Activated CD8-positive, alpha-beta memory T cell treated with anti-CD3 and anti-CD28 coated beads, Interleukin-2, amount 10 ng/mL, durations not matched to agents 7 days and 5 days (primary cell): Measurements from ENCODE around the gene P3H3. TPM values are rescaled to one million over a fixed set of nuclear protein-coding genes. Genes with fewer than 3 reads are reported as not detected.
"Not testable (repeated sequence)": the region's sequence is repeated elsewhere in the genome, so short reads cannot be mapped to it uniquely, and the experiment has no call there.

Experiments used
- ATAC-seq: fragments of 150-1000 bp; cut with Tn5 transposase; one replicate; pipeline ENCODE4 v1.10.0; 2021; ENCODE audit warnings: moderate library complexity
- CTCF ChIA-PET: fragments of 350-600 bp; sonication (Branson Sonifier 250); formaldehyde crosslinking; loops from one replicate; lab custom pipeline; 2021; ENCODE audit warnings: antibody characterized with exemption; lab: Charles Lee
- DNase-seq: peaks from one replicate; pipeline ENCODE4 v3.0.0-alpha.2; 2020
- H3K27ac Mint-ChIP-seq: one replicate; pipeline ENCODE4 v1.8.0; 2021; ENCODE audit warnings: mild to moderate bottlenecking, mixed read lengths
- H3K27me3 Mint-ChIP-seq: one replicate; pipeline ENCODE4 v1.8.0; 2021; ENCODE audit warnings: mixed read lengths
- H3K36me3 Mint-ChIP-seq: one replicate; pipeline ENCODE4 v1.8.0; 2021; ENCODE audit warnings: mild to moderate bottlenecking, mixed read lengths
- H3K4me1 Mint-ChIP-seq: one replicate; pipeline ENCODE4 v1.8.0; 2021; ENCODE audit warnings: mixed read lengths
- H3K4me3 Mint-ChIP-seq: one replicate; pipeline ENCODE4 v1.8.0; 2021; ENCODE audit warnings: mild to moderate bottlenecking, moderate library complexity, mixed read lengths
- H3K9me3 Mint-ChIP-seq: one replicate; pipeline ENCODE4 v1.8.0; 2022; ENCODE audit warnings: low read depth, mixed read lengths
- total RNA-seq, 2 experiments: library from RNA; stranded (reverse); gene quantifications; one replicate each; pipeline ENCODE4 v1.2.3, GENCODE V29; 2021

P3H3 gene
- total RNA-seq, 2 experiments from 2014 or later: 0.23 to 0.99 TPM

- CTCF ChIA-PET: interaction anchor here (0.8 to 4.9 kb wide), 31 partner anchors 8 to 263 kb away, joined by 3 to 55 read pairs (median 5); partner anchors contain the start of genes C12orf57, C1RL, CDCA3 and COPS7A
- peak overlapping the region; percentile 98 for H3K4me3 Mint-ChIP-seq
- H3K36me3 Mint-ChIP-seq: peaks cover 57% of the 10 kb centered on the region
- peak overlapping the region; percentile 88 for H3K27ac Mint-ChIP-seq
- no peaks in the 10 kb centered on the region for H3K9me3 Mint-ChIP-seq
- DNase-seq (no peak), ATAC-seq (no peak)
- H3K4me1 Mint-ChIP-seq: peaks cover 47% of the 10 kb centered on the region
- no peaks in the 10 kb centered on the region for H3K27me3 Mint-ChIP-seq
Observed at GRCh38 chr12:6868211-6869048, 40.2 kb downstream of the P3H3 start.

- H3K9me3 Mint-ChIP-seq: no peaks in the 10 kb centered on the region
- peak overlapping the region; percentile 98 for H3K4me3 Mint-ChIP-seq
- ATAC-seq: no peak
- CTCF ChIA-PET: interaction anchor here (0.6 to 4.9 kb wide), 35 partner anchors 9 to 264 kb away, joined by 3 to 55 read pairs (median 5); partner anchors contain the start of genes C12orf57, C1RL, CDCA3 and COPS7A
- H3K36me3 Mint-ChIP-seq: peaks cover 54% of the 10 kb centered on the region
- H3K4me1 Mint-ChIP-seq: peaks cover 51% of the 10 kb centered on the region
- peak; percentile 91 for DNase-seq
- no peaks in the 10 kb centered on the region for H3K27me3 Mint-ChIP-seq
- H3K27ac Mint-ChIP-seq: peak overlapping the region; percentile 88
Observed at GRCh38 chr12:6869049-6870021, 41.1 kb downstream of the P3H3 start.

- CTCF ChIA-PET: interaction anchor here (0.9 to 7.3 kb wide), 14 partner anchors 10 to 239 kb away, joined by 3 to 90 read pairs (median 8); partner anchors contain the start of genes C12orf57, C1RL, CDCA3 and RNU7-1
- Mint-ChIP-seq H3K4me1 (peaks cover 57% of the 10 kb centered on the region), H3K36me3 (peaks cover 50% of the 10 kb centered on the region), H3K27ac (peak overlapping the region; percentile 41), H3K4me3 (peak overlapping the region; percentile 98)
- not testable (repeated sequence) for H3K27me3 Mint-ChIP-seq, H3K9me3 Mint-ChIP-seq, ATAC-seq, DNase-seq
Observed at GRCh38 chr12:6870304-6870703, 42.1 kb downstream of the P3H3 start.

GRCh38 chr12:6871052-6871957 is 43.1 kb downstream of the P3H3 start:
- H3K27ac Mint-ChIP-seq: peak overlapping the region; percentile 91
- peaks cover 50% of the 10 kb centered on the region for H3K36me3 Mint-ChIP-seq
- H3K9me3 Mint-ChIP-seq: no peaks in the 10 kb centered on the region
- CTCF ChIA-PET: interaction anchor here (1.1 to 7.3 kb wide), 30 partner anchors 9 to 318 kb away, joined by 3 to 90 read pairs (median 10); partner anchors contain the start of genes C12orf57, CDCA3, COPS7A and LAG3
- DNase-seq (peak; percentile 71), ATAC-seq (peak; percentile 6)
- no peaks in the 10 kb centered on the region for H3K27me3 Mint-ChIP-seq
- H3K4me3 Mint-ChIP-seq: peak overlapping the region; percentile 77
- peaks cover 60% of the 10 kb centered on the region for H3K4me1 Mint-ChIP-seq

- DNase-seq: peak; percentile 91
- CTCF ChIA-PET: interaction anchor here (0.5 to 7.3 kb wide), 63 partner anchors 8 to 337 kb away, joined by 3 to 90 read pairs (median 5); partner anchors contain the start of genes C12orf57, C1RL, CDCA3 and COPS7A
- Mint-ChIP-seq H3K36me3 (peaks cover 55% of the 10 kb centered on the region), H3K9me3 (no peaks in the 10 kb centered on the region), H3K4me3 (peak overlapping the region; percentile 77), H3K27ac (peak overlapping the region; percentile 91), H3K4me1 (peaks cover 57% of the 10 kb centered on the region), H3K27me3 (no peaks in the 10 kb centered on the region)
- ATAC-seq: peak; percentile 32
Observed at GRCh38 chr12:6872073-6873048, 44.2 kb downstream of the P3H3 start.

- Mint-ChIP-seq H3K4me1 (peaks cover 58% of the 10 kb centered on the region), H3K4me3 (peak within 1 kb of the TSS; percentile 77), H3K36me3 (peaks cover 51% of the 10 kb centered on the region), H3K27ac (peak within 1 kb of the TSS; percentile 91), H3K9me3 (no peaks in the 10 kb centered on the region), H3K27me3 (no peaks in the 10 kb centered on the region)
- ATAC-seq: peak; percentile 79
- CTCF ChIA-PET: interaction anchor here (0.5 to 7.3 kb wide), 54 partner anchors 8 to 336 kb away, joined by 3 to 90 read pairs (median 6); partner anchors contain the start of genes C12orf57, C1RL, CDCA3 and COPS7A
- peak; percentile 99 for DNase-seq
Observed at GRCh38 chr12:6873094-6874014, 45.1 kb downstream of the P3H3 start, which contains the start of gene SPSB2. Gene SPSB2 (minus strand): TSS chr12:6873303. CDS start chr12:6872901, 402 bp downstream.

- Mint-ChIP-seq H3K4me3 (peak overlapping the region; percentile 77), H3K27ac (peak overlapping the region; percentile 77), H3K36me3 (peaks cover 47% of the 10 kb centered on the region), H3K4me1 (peaks cover 52% of the 10 kb centered on the region)
- not testable (repeated sequence) for H3K27me3 Mint-ChIP-seq, ATAC-seq, DNase-seq, H3K9me3 Mint-ChIP-seq
- CTCF ChIA-PET: interaction anchor here (1.3 to 7.3 kb wide), 12 partner anchors 8 to 316 kb away, joined by 3 to 90 read pairs (median 10); partner anchors contain the start of genes C12orf57, CDCA3, RNU7-1 and USP5
Observed at GRCh38 chr12:6874015-6874368, 45.8 kb downstream of the P3H3 start.

- not testable (repeated sequence) for H3K27ac Mint-ChIP-seq, DNase-seq, H3K9me3 Mint-ChIP-seq, H3K4me3 Mint-ChIP-seq, H3K4me1 Mint-ChIP-seq, H3K27me3 Mint-ChIP-seq, ATAC-seq
- CTCF ChIA-PET: interaction anchor here (0.6 to 5.2 kb wide), 4 partner anchors 9 to 229 kb away, joined by 3 to 31 read pairs (median 4); no protein-coding TSS in a partner anchor
- H3K36me3 Mint-ChIP-seq: peaks cover 20% of the 10 kb centered on the region
Observed at GRCh38 chr12:6879824-6880223, 51.6 kb downstream of the P3H3 start.

- CTCF ChIA-PET: interaction anchor here (0.5 to 5.2 kb wide), 4 partner anchors 8 to 37 kb away, joined by 3 to 31 read pairs (median 10); partner anchors contain the start of genes SPSB2 and TPI1
- ATAC-seq (no peak), DNase-seq (no peak)
- Mint-ChIP-seq H3K9me3 (no peaks in the 10 kb centered on the region), H3K27me3 (no peaks in the 10 kb centered on the region), H3K4me1 (peaks cover 1% of the 10 kb centered on the region), H3K27ac (no peak overlapping the region), H3K4me3 (no peak overlapping the region), H3K36me3 (peaks cover 12% of the 10 kb centered on the region)
Observed at GRCh38 chr12:6883252-6883651, 55.0 kb downstream of the P3H3 start.

GRCh38 chr12:6883683-6884082 is 55.5 kb downstream of the P3H3 start:
- H3K36me3 Mint-ChIP-seq: peaks cover 15% of the 10 kb centered on the region
- H3K27ac Mint-ChIP-seq: no peak overlapping the region
- no peaks in the 10 kb centered on the region for H3K9me3 Mint-ChIP-seq
- no peak overlapping the region for H3K4me3 Mint-ChIP-seq
- DNase-seq (no peak), ATAC-seq (no peak)
- H3K27me3 Mint-ChIP-seq: no peaks in the 10 kb centered on the region
- H3K4me1 Mint-ChIP-seq: peaks cover 5% of the 10 kb centered on the region
- CTCF ChIA-PET: interaction anchor here (1.1 to 5.2 kb wide), 3 partner anchors 8 to 15 kb away, joined by 4 to 31 read pairs (median 16); partner anchors contain the start of genes SPSB2 and TPI1
